Measurements from ENCODE around the gene RIPOR3.

RIPOR3 gene

GRCh38 chr20:50561379-50562078, 129.8 kb downstream of the RIPOR3 start:
- H3K36me3 ChIP-seq (ENCODE audit: control insufficient read depth, insufficient read depth, low read length), result no peaks in the 10 kb centered on the region; the same call in 1 of the 2 replicates
- no peaks in the 10 kb centered on the region for H3K27me3 ChIP-seq (ENCODE audit: control insufficient read depth, insufficient read depth, low read length)
- no peak for DNase-seq (ENCODE audit: low read depth, low spot score)
- no CpG with 5 or more reads among the region's 17 CpGs for WGBS (ENCODE audit: insufficient coverage, insufficient read length)
- H3K4me3 ChIP-seq (ENCODE audit: low read length), result no peak overlapping the region
- H3K9me3 ChIP-seq (ENCODE audit: control insufficient read depth, insufficient read depth, low read length), result no peaks in the 10 kb centered on the region
- no peak overlapping the region for H3K27ac ChIP-seq (ENCODE audit: low read length)
- no peaks in the 10 kb centered on the region for H3K4me1 ChIP-seq (ENCODE audit: control insufficient read depth, insufficient read depth, low read length)

- Histone ChIP-seq H3K4me1 (ENCODE audit: control insufficient read depth, insufficient read depth, low read length) (no peaks in the 10 kb centered on the region), H3K4me3 (ENCODE audit: low read length) (no peak overlapping the region), H3K27me3 (ENCODE audit: control insufficient read depth, insufficient read depth, low read length) (no peaks in the 10 kb centered on the region), H3K27ac (ENCODE audit: low read length) (no peak overlapping the region), H3K36me3 (ENCODE audit: control insufficient read depth, insufficient read depth, low read length) (no peaks in the 10 kb centered on the region; the same call in 1 of the 2 replicates), H3K9me3 (ENCODE audit: control insufficient read depth, insufficient read depth, low read length) (no peaks in the 10 kb centered on the region)
- WGBS (ENCODE audit: insufficient coverage, insufficient read length), result no CpG with 5 or more reads among the region's 5 CpGs
- DNase-seq (ENCODE audit: low read depth, low spot score), result no peak
These were observed 130.5 kb downstream of the RIPOR3 start for GRCh38 chr20:50560867-50561266.

- H3K4me3 ChIP-seq (ENCODE audit: low read length), result no peak overlapping the region
- no CpG with 5 or more reads among the region's 8 CpGs for WGBS (ENCODE audit: insufficient coverage, insufficient read length)
- no peaks in the 10 kb centered on the region for H3K27me3 ChIP-seq (ENCODE audit: control insufficient read depth, insufficient read depth, low read length)
- H3K27ac ChIP-seq (ENCODE audit: low read length), result no peak overlapping the region
- H3K4me1 ChIP-seq (ENCODE audit: control insufficient read depth, insufficient read depth, low read length), result no peaks in the 10 kb centered on the region
- H3K9me3 ChIP-seq (ENCODE audit: control insufficient read depth, insufficient read depth, low read length), result no peaks in the 10 kb centered on the region
- no peaks in the 10 kb centered on the region; the same call in 1 of the 2 replicates for H3K36me3 ChIP-seq (ENCODE audit: control insufficient read depth, insufficient read depth, low read length)
- no peak for DNase-seq (ENCODE audit: low read depth, low spot score)
These were observed 131.3 kb downstream of the RIPOR3 start for GRCh38 chr20:50559856-50560638.

- H3K27ac ChIP-seq (ENCODE audit: low read length), result no peak overlapping the region
- no CpG with 5 or more reads among the region's 6 CpGs for WGBS (ENCODE audit: insufficient coverage, insufficient read length)
These were observed 132.2 kb downstream of the RIPOR3 start for GRCh38 chr20:50559149-50559548.

GRCh38 chr20:50558483-50558925, 132.8 kb downstream of the RIPOR3 start:
- H3K9me3 ChIP-seq (ENCODE audit: control insufficient read depth, insufficient read depth, low read length), result no peaks in the 10 kb centered on the region
- no CpG with 5 or more reads among the region's 4 CpGs for WGBS (ENCODE audit: insufficient coverage, insufficient read length)
- H3K4me3 ChIP-seq (ENCODE audit: low read length), result no peak overlapping the region
- H3K27ac ChIP-seq (ENCODE audit: low read length), result no peak overlapping the region
- H3K27me3 ChIP-seq (ENCODE audit: control insufficient read depth, insufficient read depth, low read length), result no peaks in the 10 kb centered on the region
- DNase-seq (ENCODE audit: low read depth, low spot score), result no peak
- H3K36me3 ChIP-seq (ENCODE audit: control insufficient read depth, insufficient read depth, low read length), result no peaks in the 10 kb centered on the region; the same call in 1 of the 2 replicates
- no peaks in the 10 kb centered on the region for H3K4me1 ChIP-seq (ENCODE audit: control insufficient read depth, insufficient read depth, low read length)

More at GRCh38 chr20:50559149-50559548, 132.2 kb downstream of the RIPOR3 start:
- Histone ChIP-seq H3K4me1 (ENCODE audit: control insufficient read depth, insufficient read depth, low read length) (no peaks in the 10 kb centered on the region), H3K4me3 (ENCODE audit: low read length) (no peak overlapping the region), H3K27me3 (ENCODE audit: control insufficient read depth, insufficient read depth, low read length) (no peaks in the 10 kb centered on the region), H3K9me3 (ENCODE audit: control insufficient read depth, insufficient read depth, low read length) (no peaks in the 10 kb centered on the region), H3K36me3 (ENCODE audit: control insufficient read depth, insufficient read depth, low read length) (no peaks in the 10 kb centered on the region; the same call in 1 of the 2 replicates)
- no peak for DNase-seq (ENCODE audit: low read depth, low spot score)

GRCh38 chr20:50557549-50558134, 133.7 kb downstream of the RIPOR3 start:
- Histone ChIP-seq H3K27ac (ENCODE audit: low read length) (no peak overlapping the region), H3K36me3 (ENCODE audit: control insufficient read depth, insufficient read depth, low read length) (no peaks in the 10 kb centered on the region), H3K4me1 (ENCODE audit: control insufficient read depth, insufficient read depth, low read length) (no peaks in the 10 kb centered on the region), H3K9me3 (ENCODE audit: control insufficient read depth, insufficient read depth, low read length) (no peaks in the 10 kb centered on the region), H3K4me3 (ENCODE audit: low read length) (no peak overlapping the region), H3K27me3 (ENCODE audit: control insufficient read depth, insufficient read depth, low read length) (no peaks in the 10 kb centered on the region)
- DNase-seq (ENCODE audit: low read depth, low spot score), result no peak
- no CpG with 5 or more reads among the region's 11 CpGs for WGBS (ENCODE audit: insufficient coverage, insufficient read length)

- H3K9me3 ChIP-seq (ENCODE audit: control insufficient read depth, insufficient read depth, low read length), result no peaks in the 10 kb centered on the region
- DNase-seq (ENCODE audit: low read depth, low spot score), result no peak
- WGBS (ENCODE audit: insufficient coverage, insufficient read length), result no CpG with 5 or more reads among the region's 5 CpGs
- H3K27me3 ChIP-seq (ENCODE audit: control insufficient read depth, insufficient read depth, low read length), result no peaks in the 10 kb centered on the region
- H3K4me1 ChIP-seq (ENCODE audit: control insufficient read depth, insufficient read depth, low read length), result no peaks in the 10 kb centered on the region
- no peak overlapping the region for H3K27ac ChIP-seq (ENCODE audit: low read length)
- no peak overlapping the region for H3K4me3 ChIP-seq (ENCODE audit: low read length)
- H3K36me3 ChIP-seq (ENCODE audit: control insufficient read depth, insufficient read depth, low read length), result no peaks in the 10 kb centered on the region
These were observed 135.7 kb downstream of the RIPOR3 start for GRCh38 chr20:50555662-50556061.

GRCh38 chr20:50554694-50555579, 136.4 kb downstream of the RIPOR3 start:
- no peaks in the 10 kb centered on the region for H3K4me1 ChIP-seq (ENCODE audit: control insufficient read depth, insufficient read depth, low read length)
- H3K9me3 ChIP-seq (ENCODE audit: control insufficient read depth, insufficient read depth, low read length), result no peaks in the 10 kb centered on the region
- WGBS (ENCODE audit: insufficient coverage, insufficient read length), result no CpG with 5 or more reads among the region's 4 CpGs
- H3K27me3 ChIP-seq (ENCODE audit: control insufficient read depth, insufficient read depth, low read length), result no peaks in the 10 kb centered on the region
- no peaks in the 10 kb centered on the region for H3K36me3 ChIP-seq (ENCODE audit: control insufficient read depth, insufficient read depth, low read length)
- no peak for DNase-seq (ENCODE audit: low read depth, low spot score)
- H3K4me3 ChIP-seq (ENCODE audit: low read length), result no peak overlapping the region
- no peak overlapping the region for H3K27ac ChIP-seq (ENCODE audit: low read length)

GRCh38 chr20:50552979-50553378, 138.4 kb downstream of the RIPOR3 start:
- no CpG with 5 or more reads among the region's 3 CpGs for WGBS (ENCODE audit: insufficient coverage, insufficient read length)
- H3K27ac ChIP-seq (ENCODE audit: low read length), result no peak overlapping the region
- no peaks in the 10 kb centered on the region for H3K4me1 ChIP-seq (ENCODE audit: control insufficient read depth, insufficient read depth, low read length)
- no peaks in the 10 kb centered on the region for H3K9me3 ChIP-seq (ENCODE audit: control insufficient read depth, insufficient read depth, low read length)
- DNase-seq (ENCODE audit: low read depth, low spot score), result no peak
- no peaks in the 10 kb centered on the region for H3K27me3 ChIP-seq (ENCODE audit: control insufficient read depth, insufficient read depth, low read length)
- no peaks in the 10 kb centered on the region for H3K36me3 ChIP-seq (ENCODE audit: control insufficient read depth, insufficient read depth, low read length)
- no peak overlapping the region for H3K4me3 ChIP-seq (ENCODE audit: low read length)

GRCh38 chr20:50551288-50551687, 140.1 kb downstream of the RIPOR3 start:
- no peak for DNase-seq (ENCODE audit: low read depth, low spot score)
- H3K27ac ChIP-seq (ENCODE audit: low read length), result no peak overlapping the region
- no peaks in the 10 kb centered on the region for H3K27me3 ChIP-seq (ENCODE audit: control insufficient read depth, insufficient read depth, low read length)
- H3K4me3 ChIP-seq (ENCODE audit: low read length), result no peak overlapping the region
- H3K9me3 ChIP-seq (ENCODE audit: control insufficient read depth, insufficient read depth, low read length), result no peaks in the 10 kb centered on the region
- WGBS (ENCODE audit: insufficient coverage, insufficient read length), result no CpG with 5 or more reads among the region's 4 CpGs
- H3K36me3 ChIP-seq (ENCODE audit: control insufficient read depth, insufficient read depth, low read length), result no peaks in the 10 kb centered on the region
- no peaks in the 10 kb centered on the region for H3K4me1 ChIP-seq (ENCODE audit: control insufficient read depth, insufficient read depth, low read length)

Measured in iPS DF 6.9 (cell line).